HL-60 (cell line): ENCODE data around the gene ZFYVE28.

ENCODE experiments used
- DNase-seq, 2 experiments: peaks; one replicate each; pipeline ENCODE4 v3.0.0-alpha.2; 2010 to 2020; ENCODE audit warnings: low read depth in 1 of 2, low spot score in 1 of 2
- H3K27ac ChIP-seq: fragments of 250-450 bp; sonication (Bioruptor Pico); replicated peaks from 2 replicates; pipeline ENCODE4 v1.5.1; 2020; ENCODE audit warnings: mild to moderate bottlenecking, moderate library complexity
- H3K27me3 ChIP-seq: fragments of 250-450 bp; sonication (Bioruptor Pico); 2 replicates; pipeline ENCODE4 v1.5.1; 2021; ENCODE audit warnings: mild to moderate bottlenecking, moderate library complexity; ENCODE audit not compliant: insufficient read depth, poor library complexity, severe bottlenecking
- H3K4me3 ChIP-seq: replicated peaks from 2 replicates; pipeline ENCODE4 v1.5.1; 2011; ENCODE audit warnings: mild to moderate bottlenecking, control low read depth, low read length; ENCODE audit not compliant: insufficient read depth
- GABPA ChIP-seq: IDR thresholded peaks from 2 replicates; pipeline ENCODE4 v1.6.1; 2012; ENCODE audit warnings: low read depth
- POLR2AphosphoS5 ChIP-seq: IDR thresholded peaks from 2 replicates; pipeline ENCODE4 v1.6.1; 2012; ENCODE audit warnings: low read depth
- SPI1 ChIP-seq: IDR thresholded peaks from 2 replicates; pipeline ENCODE4 v1.6.1; 2012; ENCODE audit warnings: low read depth, mild to moderate bottlenecking, borderline replicate concordance
- TF ChIP-seq, protein P1 (sequence below): IDR thresholded peaks from one replicate; pipeline ENCODE4 v1.5.1; 2011; ENCODE audit warnings: low read length, control low read depth, inconsistent platforms; ENCODE audit not compliant: insufficient read depth
- TF ChIP-seq, protein P2 (sequence below): IDR thresholded peaks from 2 replicates; pipeline ENCODE4 v1.6.1; 2012; ENCODE audit warnings: low read depth; ENCODE audit not compliant: insufficient replicate concordance

The ZFYVE28 gene

GRCh38 chr4:2356123-2357069, 62.0 kb downstream of the ZFYVE28 start:
- DNase-seq: no peak
- TF ChIP-seq SPI1 (no peak), GABPA (no peak), POLR2AphosphoS5 (no peak)
- TF ChIP-seq, protein P1, sequence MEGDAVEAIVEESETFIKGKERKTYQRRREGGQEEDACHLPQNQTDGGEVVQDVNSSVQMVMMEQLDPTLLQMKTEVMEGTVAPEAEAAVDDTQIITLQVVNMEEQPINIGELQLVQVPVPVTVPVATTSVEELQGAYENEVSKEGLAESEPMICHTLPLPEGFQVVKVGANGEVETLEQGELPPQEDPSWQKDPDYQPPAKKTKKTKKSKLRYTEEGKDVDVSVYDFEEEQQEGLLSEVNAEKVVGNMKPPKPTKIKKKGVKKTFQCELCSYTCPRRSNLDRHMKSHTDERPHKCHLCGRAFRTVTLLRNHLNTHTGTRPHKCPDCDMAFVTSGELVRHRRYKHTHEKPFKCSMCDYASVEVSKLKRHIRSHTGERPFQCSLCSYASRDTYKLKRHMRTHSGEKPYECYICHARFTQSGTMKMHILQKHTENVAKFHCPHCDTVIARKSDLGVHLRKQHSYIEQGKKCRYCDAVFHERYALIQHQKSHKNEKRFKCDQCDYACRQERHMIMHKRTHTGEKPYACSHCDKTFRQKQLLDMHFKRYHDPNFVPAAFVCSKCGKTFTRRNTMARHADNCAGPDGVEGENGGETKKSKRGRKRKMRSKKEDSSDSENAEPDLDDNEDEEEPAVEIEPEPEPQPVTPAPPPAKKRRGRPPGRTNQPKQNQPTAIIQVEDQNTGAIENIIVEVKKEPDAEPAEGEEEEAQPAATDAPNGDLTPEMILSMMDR: no peak
- TF ChIP-seq, protein P2, sequence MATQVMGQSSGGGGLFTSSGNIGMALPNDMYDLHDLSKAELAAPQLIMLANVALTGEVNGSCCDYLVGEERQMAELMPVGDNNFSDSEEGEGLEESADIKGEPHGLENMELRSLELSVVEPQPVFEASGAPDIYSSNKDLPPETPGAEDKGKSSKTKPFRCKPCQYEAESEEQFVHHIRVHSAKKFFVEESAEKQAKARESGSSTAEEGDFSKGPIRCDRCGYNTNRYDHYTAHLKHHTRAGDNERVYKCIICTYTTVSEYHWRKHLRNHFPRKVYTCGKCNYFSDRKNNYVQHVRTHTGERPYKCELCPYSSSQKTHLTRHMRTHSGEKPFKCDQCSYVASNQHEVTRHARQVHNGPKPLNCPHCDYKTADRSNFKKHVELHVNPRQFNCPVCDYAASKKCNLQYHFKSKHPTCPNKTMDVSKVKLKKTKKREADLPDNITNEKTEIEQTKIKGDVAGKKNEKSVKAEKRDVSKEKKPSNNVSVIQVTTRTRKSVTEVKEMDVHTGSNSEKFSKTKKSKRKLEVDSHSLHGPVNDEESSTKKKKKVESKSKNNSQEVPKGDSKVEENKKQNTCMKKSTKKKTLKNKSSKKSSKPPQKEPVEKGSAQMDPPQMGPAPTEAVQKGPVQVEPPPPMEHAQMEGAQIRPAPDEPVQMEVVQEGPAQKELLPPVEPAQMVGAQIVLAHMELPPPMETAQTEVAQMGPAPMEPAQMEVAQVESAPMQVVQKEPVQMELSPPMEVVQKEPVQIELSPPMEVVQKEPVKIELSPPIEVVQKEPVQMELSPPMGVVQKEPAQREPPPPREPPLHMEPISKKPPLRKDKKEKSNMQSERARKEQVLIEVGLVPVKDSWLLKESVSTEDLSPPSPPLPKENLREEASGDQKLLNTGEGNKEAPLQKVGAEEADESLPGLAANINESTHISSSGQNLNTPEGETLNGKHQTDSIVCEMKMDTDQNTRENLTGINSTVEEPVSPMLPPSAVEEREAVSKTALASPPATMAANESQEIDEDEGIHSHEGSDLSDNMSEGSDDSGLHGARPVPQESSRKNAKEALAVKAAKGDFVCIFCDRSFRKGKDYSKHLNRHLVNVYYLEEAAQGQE: no peak
- Histone ChIP-seq H3K27me3 (no peaks in the 10 kb centered on the region), H3K4me3 (no peak overlapping the region), H3K27ac (no peak overlapping the region)

- Histone ChIP-seq H3K27me3 (no peaks in the 10 kb centered on the region), H3K27ac (no peak overlapping the region), H3K4me3 (no peak overlapping the region)
- TF ChIP-seq SPI1: no peak
- TF ChIP-seq, protein P2: no peak
- TF ChIP-seq, protein P1: no peak
- DNase-seq: no peak
These were observed 63.7 kb downstream of the ZFYVE28 start for GRCh38 chr4:2354760-2355159.

DNA sequence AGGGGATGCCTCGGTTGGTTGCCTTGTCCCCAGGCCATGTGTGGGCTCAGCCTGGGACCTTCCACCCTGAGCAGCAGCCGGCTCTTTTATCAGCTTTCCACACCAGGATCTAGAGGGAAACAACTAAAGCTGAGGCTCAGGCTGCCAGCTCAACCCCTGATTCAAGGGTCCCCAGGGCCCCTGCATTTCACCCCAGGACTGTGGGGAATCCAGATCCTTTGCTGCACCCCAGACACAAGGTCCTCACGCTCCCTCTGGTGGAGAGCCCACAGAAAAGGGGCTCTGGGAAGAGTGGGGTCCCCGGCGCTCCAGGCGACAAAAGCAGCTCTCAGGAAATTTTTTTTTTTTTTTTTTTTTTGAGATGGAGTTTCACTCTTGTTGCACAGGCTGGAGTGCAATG, 64.3 kb downstream of the ZFYVE28 start:
- no peaks in the 10 kb centered on the region for H3K27me3 ChIP-seq
- DNase-seq: no peak
- no peak for TF ChIP-seq POLR2AphosphoS5
- TF ChIP-seq SPI1: no peak
- TF ChIP-seq, protein P1: no peak
- TF ChIP-seq, protein P2: no peak
- TF ChIP-seq GABPA: no peak
- no peak overlapping the region for H3K4me3 ChIP-seq
- H3K27ac ChIP-seq: no peak overlapping the region
